Endothelial cell of umbilical vein (primary cell): ENCODE measurements around the gene DCAF11. TPM values are rescaled to one million over a fixed set of nuclear protein-coding genes. Genes with fewer than 3 reads are reported as not detected.

Experiments
- Bru-seq: library from RNA; stranded (reverse); fragments of 400-500 nt; gene quantifications from one replicate; lab custom pipeline; 2021; lab: Mats Ljungman, UMichigan
- BruChase-seq, 2 experiments: library from RNA; stranded (reverse); fragments of 400-500 nt; gene quantifications; one replicate each; lab custom pipeline; 2021; lab: Mats Ljungman, UMichigan
- BruUV-seq: library from RNA; stranded (reverse); fragments of 400-500 nt; replicated peaks from 2 replicates; lab custom pipeline; 2021; lab: Mats Ljungman, UMichigan
- CTCF ChIA-PET: fragments of 300-600, 350-600 bp; sonication (Branson Sonifier 250); formaldehyde crosslinking; loops from one replicate; lab custom pipeline; 2021; ENCODE audit warnings: antibody characterized with exemption, inconsistent platforms; lab: Charles Lee
- POLR2A ChIA-PET: fragments of 300-600, 350-600 bp; sonication (Branson Sonifier 250); formaldehyde crosslinking; loops from one replicate; lab custom pipeline; 2021; ENCODE audit warnings: antibody characterized with exemption, inconsistent platforms; lab: Charles Lee
- DNase-seq: peaks from one replicate; pipeline ENCODE4 v3.0.0-alpha.2; 2011; ENCODE audit warnings: low read depth, low spot score
- FAIRE-seq: peaks from 2 replicates; lab custom pipeline; 2011; peaks lifted over from hg19 to GRCh38; lab: Jason Lieb, UNC
- H2AFZ ChIP-seq: 2 replicates; pipeline ENCODE4 v1.6.0; 2012; ENCODE audit warnings: low read depth, low read length, control low read depth, inconsistent platforms
- H3K27ac ChIP-seq: 2 replicates; pipeline ENCODE4 v1.5.1; 2011; ENCODE audit warnings: low read depth, mild to moderate bottlenecking, control low read depth, low read length, moderate library complexity; ENCODE audit not compliant: insufficient read depth
- H3K27me3 ChIP-seq, 2 experiments: 2 replicates each; pipeline versions ENCODE4 v1.6.0 to v1.6.1; 2011; ENCODE audit warnings: low read length in 2 of 2, mixed read lengths in 1 of 2; ENCODE audit not compliant: control insufficient read depth in 2 of 2, insufficient read depth in 2 of 2
- H3K36me3 ChIP-seq, 2 experiments: 2 replicates in 1 of 2; 3 replicates in 1 of 2; pipeline ENCODE4 v1.5.1; 2011; ENCODE audit warnings: low read length in 2 of 2, mild to moderate bottlenecking in 1 of 2, moderate library complexity in 1 of 2; ENCODE audit not compliant: control insufficient read depth in 2 of 2, insufficient read depth in 2 of 2; ENCODE audit errors: extremely low read depth in 1 of 2
- H3K4me1 ChIP-seq: 3 replicates; pipeline ENCODE4 v1.5.1; 2011; ENCODE audit warnings: mild to moderate bottlenecking, low read length; ENCODE audit not compliant: control insufficient read depth, insufficient read depth; ENCODE audit errors: extremely low read depth
- H3K4me2 ChIP-seq: 2 replicates; pipeline ENCODE4 v1.6.1; 2011; ENCODE audit warnings: low read length, control low read depth, mixed read lengths; ENCODE audit not compliant: insufficient read depth
- H3K4me3 ChIP-seq, 3 experiments: fragments of 200-600 bp in 1 of 3; sonication (generic), shearing (Covaris generic) in 1 of 3; replicated peaks in 1 of 3; 2 replicates each; pipeline ENCODE4 v1.5.1; 2011 to 2016; ENCODE audit warnings: control low read depth in 3 of 3, low read length in 3 of 3, mild to moderate bottlenecking in 2 of 3, inconsistent platforms in 1 of 3, low read depth in 1 of 3, moderate library complexity in 1 of 3; ENCODE audit not compliant: insufficient read depth in 1 of 3
- H3K79me2 ChIP-seq: 2 replicates; pipeline ENCODE4 v1.6.0; 2012; ENCODE audit warnings: low read length, inconsistent platforms; ENCODE audit not compliant: control insufficient read depth, insufficient read depth
- H3K9ac ChIP-seq: replicated peaks from 2 replicates; pipeline ENCODE3; 2011; ENCODE audit warnings: low read length, control low read depth; ENCODE audit not compliant: insufficient read depth; ENCODE audit errors: extremely low read depth
- H3K9me1 ChIP-seq: replicated peaks from 3 replicates; pipeline ENCODE4 v1.6.0; 2011; ENCODE audit warnings: mild to moderate bottlenecking, low read length; ENCODE audit not compliant: control insufficient read depth, insufficient read depth; ENCODE audit errors: extremely low read depth
- H3K9me3 ChIP-seq: replicated peaks from 2 replicates; pipeline ENCODE4 v1.5.1; 2012; ENCODE audit warnings: low read length, inconsistent platforms; ENCODE audit not compliant: control insufficient read depth, insufficient read depth
- H4K20me1 ChIP-seq: replicated peaks from 2 replicates; pipeline ENCODE3; 2011; ENCODE audit warnings: mild to moderate bottlenecking, low read length; ENCODE audit not compliant: control insufficient read depth, insufficient read depth; ENCODE audit errors: extremely low read depth
- CTCF ChIP-seq, 2 donors: IDR thresholded peaks; 1 replicate in 1 of 2; 2 replicates in 1 of 2; pipeline ENCODE4 v1.5.1; 2011; ENCODE audit warnings: low read length in 2 of 2, mild to moderate bottlenecking in 2 of 2, moderate library complexity in 2 of 2, control low read depth in 1 of 2, inconsistent platforms in 1 of 2, low read depth in 1 of 2; ENCODE audit not compliant: insufficient read depth in 1 of 2; ENCODE audit errors: extremely low read depth in 1 of 2
- EZH2 ChIP-seq: IDR thresholded peaks from 2 replicates; pipeline ENCODE4 v1.6.1; 2012; ENCODE audit warnings: borderline replicate concordance, low read depth, mild to moderate bottlenecking, moderate library complexity, low read length, inconsistent platforms; ENCODE audit not compliant: severe bottlenecking
- FOS ChIP-seq: IDR thresholded peaks from 2 replicates; pipeline ENCODE4 v1.6.1; 2011; ENCODE audit warnings: mild to moderate bottlenecking, low read length, moderate library complexity, borderline replicate concordance; ENCODE audit not compliant: insufficient read depth
- GATA2 ChIP-seq: IDR thresholded peaks from 2 replicates; pipeline ENCODE4 v1.7.0; 2011; ENCODE audit warnings: low read depth, mild to moderate bottlenecking, moderate library complexity, mixed read lengths, low read length; ENCODE audit not compliant: insufficient read length, insufficient read depth
- JUN ChIP-seq: IDR thresholded peaks from 2 replicates; pipeline ENCODE4 v1.6.1; 2011; ENCODE audit warnings: borderline replicate concordance, low read depth; ENCODE audit not compliant: insufficient read length, insufficient read depth
- MAX ChIP-seq: IDR thresholded peaks from 2 replicates; pipeline ENCODE4 v1.6.1; 2011; ENCODE audit not compliant: insufficient read depth, insufficient read length
- MYC ChIP-seq: IDR thresholded peaks from one replicate; pipeline ENCODE4 v1.6.1; 2011; ENCODE audit warnings: mild to moderate bottlenecking, low read depth, low read length
- POLR2A ChIP-seq: IDR thresholded peaks from 2 replicates; pipeline ENCODE4 v1.6.1; 2012; ENCODE audit warnings: low read depth, mild to moderate bottlenecking, control low read depth, low read length
- POLR2AphosphoS5 ChIP-seq: IDR thresholded peaks from 2 replicates; pipeline ENCODE4 v1.6.1; 2012; ENCODE audit warnings: low read depth, mild to moderate bottlenecking, control low read depth, low read length, moderate library complexity; ENCODE audit not compliant: insufficient read depth
- dilution Hi-C: fragments of 300-500 bp; cut with MboI; formaldehyde crosslinking; loops from one replicate; pipeline ENCODE4 v1.15.0; 2019; ENCODE audit warnings: low sequenced_read_pairs; ENCODE audit not compliant: extremely low pct_ligation_motif_present
- intact Hi-C: fragments of 100-400 bp; cut with micrococcal nuclease; formaldehyde crosslinking; loops from one replicate; pipeline ENCODE4 v1.10.0; 2022
- long read RNA-seq: library from polyadenylated mRNA; stranded (forward); transcript quantifications from one replicate; pipeline ENCODE4 v2.0.0, GENCODE V29; 2021
- polyA minus RNA-seq, 3 experiments: library from RNA; depleted of rRNA, polyadenylated mRNA; stranded (reverse); fragments of >200 nt; gene quantifications; 1 replicate in 1 of 3; 2 replicates in 2 of 3; pipeline ENCODE4 v1.2.3, GENCODE V29; 2011
- polyA plus RNA-seq, 4 experiments: library from polyadenylated mRNA; depleted of rRNA in 3 of 4; stranded (reverse) in 3 of 4; unstranded in 1 of 4; fragments of >200 nt; gene quantifications; 2 replicates each; pipeline versions ENCODE4 v1.2.1 to v1.2.3, GENCODE V29; 2011 to 2012; ENCODE audit warnings: missing spikeins in 1 of 4
- total RNA-seq: library from RNA; stranded (reverse); gene quantifications from 2 replicates; pipeline ENCODE4 v1.2.3, GENCODE V29; 2021

DCAF11 gene
- 32.1 and 38.5 TPM in 2 replicates for total RNA-seq
- polyA plus RNA-seq = 33.8 and 37.3 TPM in 2 replicates
- 27.6 and 29.8 TPM in 2 replicates for polyA plus RNA-seq (2011; cell fraction: cytosol; rRNA removed)
- 33.2 and 36.5 TPM in 2 replicates for polyA plus RNA-seq (2011; cell fraction: nucleus; rRNA removed)
- 22.3 and 22.4 TPM in 2 replicates for polyA plus RNA-seq (2012)
- polyA minus RNA-seq = 45.1 and 58.5 TPM in 2 replicates
- 37.8 TPM for polyA minus RNA-seq (2011; cell fraction: cytosol; rRNA and poly(A)+ RNA removed)
- 17.3 and 19.6 TPM in 2 replicates for polyA minus RNA-seq (2011; cell fraction: nucleus; rRNA and poly(A)+ RNA removed)
- percentile 57 among the genes with signal in this experiment for Bru-seq, nascent RNA
- percentile 77 among the genes with signal in this experiment for BruChase-seq, experiment 1, labeled RNA remaining after a 6-hour chase
- percentile 64 among the genes with signal in this experiment for BruChase-seq, experiment 2, labeled RNA remaining after a 2-hour chase
- long read RNA-seq, full-length matches to known transcripts = 9 of 17 reads
- long read RNA-seq, partial matches to known transcripts = 4 of 17 reads
- long read RNA-seq, other reads (novel, unspliced or antisense) = 4 of 17 reads

GRCh38 chr14:24114532-24115421, at the start of gene DCAF11, which contains the start of gene NRL:
TSS of gene DCAF11 (plus strand) at chr14:24114777. CDS start at chr14:24115595, 818 bp downstream.
TSS of gene NRL (minus strand) at chr14:24114949. CDS start at chr14:24082848, 32,101 bp downstream.
- DNase-seq = peak; percentile 100
- H3K9me3 ChIP-seq = no peaks in the 10 kb centered on the region
- no peaks in the 10 kb centered on the region for H3K79me2 ChIP-seq
- H3K4me3 ChIP-seq = peak within 1 kb of the TSS; percentile 46 to 92 (median 84)
- dilution Hi-C loops (no loop called here), intact Hi-C loops (loop anchor here (1.0 to 5.0 kb wide), 9 partner anchors 20 to 1182 kb away; partner anchors contain the start of genes DHRS1, EMC9, GMPR2 and IPO4)
- FAIRE-seq = peak; percentile 99
- no peaks in the 10 kb centered on the region for H4K20me1 ChIP-seq
- H3K4me2 ChIP-seq = peak within 1 kb of the TSS; percentile 96
- no peaks in the 10 kb centered on the region for H3K9me1 ChIP-seq
- POLR2A ChIA-PET = interaction anchor here (0.6 to 2.3 kb wide), 8 partner anchors 9 to 32 kb away, joined by 3 to 13 read pairs (median 7); partner anchors contain the start of genes EMC9, PCK2, PSME1 and PSME2
- H3K36me3 ChIP-seq = peaks cover 7 to 17% of the 10 kb centered on the region in 2 experiments
- peak; percentile 95 for TF ChIP-seq MAX
- no peak for TF ChIP-seq MYC
- TF ChIP-seq EZH2 = no peak
- TF ChIP-seq CTCF (IDR thresholded peaks at IDR 0.05; ENCODE audit: extremely low read depth in 1 of 2, insufficient read depth in 1 of 2, low read depth in 1 of 2, low read length in 2 of 2) = no peak
- no peak for TF ChIP-seq GATA2
- TF ChIP-seq FOS = no peak
- no peak for TF ChIP-seq POLR2AphosphoS5
- no peak for TF ChIP-seq JUN
- peak; percentile 39 for TF ChIP-seq POLR2A
- H3K27me3 ChIP-seq = no peaks in the 10 kb centered on the region
- peak within 1 kb of the TSS; percentile 88 for H3K27ac ChIP-seq
- BruUV-seq = TSS peak; percentile 58
- peak within 1 kb of the TSS; percentile 88 for H3K9ac ChIP-seq
- peaks cover 13% of the 10 kb centered on the region for H3K4me1 ChIP-seq
- CTCF ChIA-PET = interaction anchor here (1.1 to 3.3 kb wide), 17 partner anchors 9 to 317 kb away, joined by 3 to 27 read pairs (median 5); partner anchors contain the start of genes EMC9, IRF9, PCK2 and PSME1
- peak within 1 kb of the TSS; percentile 97 for H2AFZ ChIP-seq
